C4-2B (cell line): ENCODE measurements around the gene ZDHHC20.

Experiments
- CTCF ChIP-seq: fragments of 450-650 bp; conservative IDR thresholded peaks from 2 replicates; pipeline ENCODE4 v1.5.1; 2017; ENCODE audit warnings: mild to moderate bottlenecking
- ZFX ChIP-seq: fragments of 450-650 bp; IDR thresholded peaks from 2 replicates; pipeline ENCODE4 v1.6.1; 2017

- TF ChIP-seq CTCF (no peak), ZFX (no peak)
Measured at GRCh38 chr13:21413013-21413412, 46.1 kb downstream of the ZDHHC20 start.
